Lung (tissue), 12 donors: Measurements from ENCODE around the gene MCM3. TPM values are rescaled to one million over a fixed set of nuclear protein-coding genes. Genes with fewer than 3 reads are reported as not detected.

Source experiments
- ATAC-seq: fragments of 200-7000 bp; cut with Tn5 transposase; one replicate; pipeline ENCODE4 v1.9.1; 2020; ENCODE audit warnings: moderate number of reproducible peaks; ENCODE audit not compliant: insufficient read depth, low FRiP score
- DNase-seq, 3 donors: peaks; one replicate each; pipeline ENCODE4 v3.0.0-alpha.2; 2013 to 2017
- H3K27ac ChIP-seq, 2 donors: one replicate each; pipeline ENCODE4 v1.5.1; 2013; ENCODE audit warnings: mild to moderate bottlenecking in 2 of 2, moderate library complexity in 2 of 2, control low read depth in 1 of 2, inconsistent platforms in 1 of 2, low read depth in 1 of 2, low read length in 1 of 2
- H3K27me3 ChIP-seq, 3 donors: one replicate each; pipeline ENCODE4 v1.5.1; 2013; ENCODE audit warnings: low read length in 2 of 3; ENCODE audit not compliant: control insufficient read depth in 3 of 3, insufficient read depth in 3 of 3
- H3K36me3 ChIP-seq, 4 donors: one replicate each; pipeline ENCODE4 v1.5.1; 2013; ENCODE audit warnings: low read length in 4 of 4, mild to moderate bottlenecking in 1 of 4, moderate library complexity in 1 of 4; ENCODE audit not compliant: control insufficient read depth in 4 of 4, insufficient read depth in 4 of 4
- H3K4me1 ChIP-seq, 5 donors: one replicate each; pipeline ENCODE4 v1.5.1; 2013; ENCODE audit warnings: low read length in 5 of 5, mild to moderate bottlenecking in 2 of 5, moderate library complexity in 1 of 5; ENCODE audit not compliant: control insufficient read depth in 5 of 5, insufficient read depth in 5 of 5
- H3K4me3 ChIP-seq: one replicate; pipeline ENCODE4 v1.5.1; 2013; ENCODE audit warnings: mild to moderate bottlenecking, control low read depth, moderate library complexity
- H3K9ac ChIP-seq, 2 donors: one replicate each; pipeline ENCODE4 v1.5.1; 2013; ENCODE audit warnings: low read length in 2 of 2, control low read depth in 1 of 2; ENCODE audit not compliant: insufficient read depth in 1 of 2
- H3K9me3 ChIP-seq, 4 donors: one replicate each; pipeline ENCODE4 v1.5.1; 2013; ENCODE audit warnings: low read length in 3 of 4, mild to moderate bottlenecking in 1 of 4, moderate library complexity in 1 of 4; ENCODE audit not compliant: control insufficient read depth in 4 of 4, insufficient read depth in 3 of 4
- WGBS, 2 donors: extraction: QIAGEN DNeasy Blood & Tissue Kit; methylation state at CpG; one replicate each; pipeline ENCODE4 v1.1.7; 2013; 5-methylcytosine and 5-hydroxymethylcytosine counted together
- polyA plus RNA-seq, 2 donors: library from polyadenylated mRNA; stranded (reverse); fragments of 200-250 nt; gene quantifications; one replicate each; pipeline ENCODE4 v1.2.1, GENCODE V29; 2013
- total RNA-seq, 2 donors: library from RNA; depleted of rRNA in 1 of 2; stranded (reverse); fragments of >200 nt in 1 of 2; gene quantifications; one replicate each; pipeline ENCODE4 v1.2.1, GENCODE V29; 2014 to 2021
- TF ChIP-seq, protein P1 (sequence below): IDR thresholded peaks from 2 replicates; pipeline ENCODE4 v1.5.1; 2012; ENCODE audit warnings: mild to moderate bottlenecking; ENCODE audit errors: control extremely low read depth, extremely low read depth
- donor health status: control.
- donor health status: control.
- donor health status: Bipolar disorder and iron deficiency.
- donor health status: healthy.
- donor health status: DM: yes; HTN: yes; CAD: no.

The MCM3 gene
- total and polyA plus RNA-seq, 4 donors = 19.9 to 40.8 (median 34.1) TPM

- Histone ChIP-seq H3K27me3 (no peaks in the 10 kb centered on the region), H3K9me3 (peaks cover 0 to 2% (median 0%) of the 10 kb centered on the region in 4 donors), H3K27ac (no peak overlapping the region), H3K4me1 (peaks cover 0 to 11% (median under 1%) of the 10 kb centered on the region in 5 donors), H3K36me3 (no peaks in the 10 kb centered on the region), H3K9ac (no peak overlapping the region), H3K4me3 (no peak overlapping the region)
- no peak for ATAC-seq
- TF ChIP-seq, protein P1, sequence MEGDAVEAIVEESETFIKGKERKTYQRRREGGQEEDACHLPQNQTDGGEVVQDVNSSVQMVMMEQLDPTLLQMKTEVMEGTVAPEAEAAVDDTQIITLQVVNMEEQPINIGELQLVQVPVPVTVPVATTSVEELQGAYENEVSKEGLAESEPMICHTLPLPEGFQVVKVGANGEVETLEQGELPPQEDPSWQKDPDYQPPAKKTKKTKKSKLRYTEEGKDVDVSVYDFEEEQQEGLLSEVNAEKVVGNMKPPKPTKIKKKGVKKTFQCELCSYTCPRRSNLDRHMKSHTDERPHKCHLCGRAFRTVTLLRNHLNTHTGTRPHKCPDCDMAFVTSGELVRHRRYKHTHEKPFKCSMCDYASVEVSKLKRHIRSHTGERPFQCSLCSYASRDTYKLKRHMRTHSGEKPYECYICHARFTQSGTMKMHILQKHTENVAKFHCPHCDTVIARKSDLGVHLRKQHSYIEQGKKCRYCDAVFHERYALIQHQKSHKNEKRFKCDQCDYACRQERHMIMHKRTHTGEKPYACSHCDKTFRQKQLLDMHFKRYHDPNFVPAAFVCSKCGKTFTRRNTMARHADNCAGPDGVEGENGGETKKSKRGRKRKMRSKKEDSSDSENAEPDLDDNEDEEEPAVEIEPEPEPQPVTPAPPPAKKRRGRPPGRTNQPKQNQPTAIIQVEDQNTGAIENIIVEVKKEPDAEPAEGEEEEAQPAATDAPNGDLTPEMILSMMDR = no peak
- DNase-seq = no peak
- 98 to 99% methylated on average over 2 of the region's 2 CpGs for WGBS, 2 donors
These were observed 16.0 kb upstream of the MCM3 start for GRCh38 chr6:52300489-52300931.

DNA sequence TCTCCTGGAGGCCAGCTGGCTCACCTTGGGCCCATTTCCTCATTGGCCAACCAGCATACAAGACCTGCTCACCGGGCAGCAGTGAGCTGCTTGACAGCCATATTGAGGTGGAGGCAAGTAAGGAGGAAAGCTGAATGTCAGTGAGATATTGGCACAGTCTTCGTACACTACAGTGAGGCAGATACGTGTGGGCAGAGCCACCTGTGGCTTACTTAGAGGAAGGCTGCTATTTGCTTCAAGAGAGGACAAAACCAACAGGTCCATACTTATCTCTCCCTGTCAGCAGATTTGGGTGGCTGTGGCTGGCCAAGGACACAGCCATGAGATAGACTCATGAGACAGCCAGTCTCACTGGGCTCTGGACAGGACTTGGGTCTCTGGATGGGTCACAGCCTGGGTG is 15.1 kb upstream of the MCM3 start:
- TF ChIP-seq, protein P1 = no peak
- no peak overlapping the region for H3K27ac ChIP-seq
- no peak overlapping the region for H3K4me3 ChIP-seq
- peaks cover 0 to 2% (median 0%) of the 10 kb centered on the region in 4 donors for H3K9me3 ChIP-seq
- DNase-seq = no peak
- H3K4me1 ChIP-seq = peaks cover 0 to 2% (median 0%) of the 10 kb centered on the region in 5 donors
- no peaks in the 10 kb centered on the region for H3K27me3 ChIP-seq
- no peak for ATAC-seq
- H3K36me3 ChIP-seq = no peaks in the 10 kb centered on the region
- no peak overlapping the region for H3K9ac ChIP-seq
- 93 to 98% methylated on average over 3 of the region's 3 CpGs for WGBS, 2 donors

GRCh38 chr6:52297433-52297832 is 12.9 kb upstream of the MCM3 start:
- DNase-seq = no peak

More at GRCh38 chr6:52297433-52297832, 12.9 kb upstream of the MCM3 start:
- no peak overlapping the region for H3K4me3 ChIP-seq
- no peak overlapping the region for H3K27ac ChIP-seq
- 76 to 88% methylated on average over 3 of the region's 3 CpGs for WGBS, 2 donors
- H3K36me3 ChIP-seq = no peaks in the 10 kb centered on the region
- TF ChIP-seq, protein P1 = no peak
- peaks cover 0 to 2% (median 0%) of the 10 kb centered on the region in 4 donors for H3K9me3 ChIP-seq
- no peak overlapping the region for H3K9ac ChIP-seq
- H3K4me1 ChIP-seq = no peaks in the 10 kb centered on the region
- no peak for ATAC-seq
- H3K27me3 ChIP-seq = no peaks in the 10 kb centered on the region
